GM23338 (cell line): ENCODE measurements around the gene PTGIS.

Source experiments
- CREB1 ChIP-seq: fragments of 250-450 bp; sonication (Bioruptor Pico); IDR thresholded peaks from 2 replicates; pipeline ENCODE4 v1.5.0; 2020; ENCODE audit warnings: low read depth, mild to moderate bottlenecking, moderate library complexity
- CTCF ChIP-seq, 2 experiments: fragments of 200-600 bp in 1 of 2; sonication (generic) in 1 of 2; conservative IDR thresholded peaks; 2 replicates each; pipeline versions ENCODE4 v1.5.1 to v1.6.1; 2016 to 2017; ENCODE audit warnings: antibody characterized with exemption in 2 of 2, low read depth in 2 of 2, mild to moderate bottlenecking in 2 of 2, moderate library complexity in 1 of 2
- ETS1 ChIP-seq: IDR thresholded peaks from 2 replicates; pipeline ENCODE4 v1.6.1; 2016; ENCODE audit warnings: antibody characterized with exemption
- EZH2 ChIP-seq: fragments of 200-600 bp; sonication (generic); IDR thresholded peaks from one replicate; pipeline ENCODE4 v1.8.0; 2017; ENCODE audit warnings: antibody characterized with exemption, mild to moderate bottlenecking, low read depth; ENCODE audit not compliant: unreplicated experiment
- EZH2phosphoT487 ChIP-seq: fragments of 200-600 bp; sonication (generic); IDR thresholded peaks from one replicate; pipeline ENCODE4 v1.8.1; 2018; ENCODE audit warnings: antibody characterized with exemption; ENCODE audit not compliant: unreplicated experiment
- JUNB ChIP-seq: IDR thresholded peaks from one replicate; pipeline ENCODE4 v1.6.1; 2016; ENCODE audit warnings: antibody characterized with exemption; ENCODE audit not compliant: unreplicated experiment
- POLR2AphosphoS5 ChIP-seq: IDR thresholded peaks from 2 replicates; pipeline ENCODE4 v1.6.1; 2016; ENCODE audit warnings: antibody characterized with exemption, low read depth
- REST ChIP-seq: IDR thresholded peaks from one replicate; pipeline ENCODE4 v1.6.1; 2018; ENCODE audit warnings: antibody characterized with exemption; ENCODE audit not compliant: unreplicated experiment
- STAT1 ChIP-seq: IDR thresholded peaks from one replicate; pipeline ENCODE4 v1.6.1; 2016; ENCODE audit warnings: antibody characterized with exemption; ENCODE audit not compliant: unreplicated experiment
- ZNF114 ChIP-seq: fragments of 250-450 bp; sonication (Bioruptor Pico); IDR thresholded peaks from 2 replicates; pipeline ENCODE4 v1.5.0; 2020; ENCODE audit warnings: mild to moderate bottlenecking, moderate library complexity
- ZNF462 ChIP-seq: fragments of 250-450 bp; sonication (Bioruptor Pico); IDR thresholded peaks from 2 replicates; pipeline ENCODE4 v1.5.0; 2020; ENCODE audit warnings: mild to moderate bottlenecking, moderate library complexity

GRCh38 chr20:49595811-49596561, 28.0 kb upstream of the PTGIS start:
- TF ChIP-seq CTCF (conservative IDR thresholded peaks at IDR 0.05; ENCODE audit: low read depth in 2 of 2) (no peak), ETS1 (no peak), STAT1 (no peak), POLR2AphosphoS5 (no peak), REST (no peak), EZH2 (no peak), EZH2phosphoT487 (no peak), CREB1 (CRISPR knock-in tag) (no peak), ZNF462 (CRISPR knock-in tag) (no peak), JUNB (no peak), ZNF114 (no peak)
